HG03460 (cell line): Measurements from ENCODE around the gene ANXA2R.
A peak's percentile ranks its signal among the peaks of the same experiment; 100 is the strongest.
"Not testable (repeated sequence)": the region's sequence is repeated elsewhere in the genome, so short reads cannot be mapped to it uniquely, and the experiment has no call there.

ENCODE experiments used
- ATAC-seq: cut with Tn5 transposase; IDR thresholded peaks from one replicate; pipeline ENCODE4 v1.9.1; 2021; ENCODE audit not compliant: unreplicated experiment

ANXA2R gene

GRCh38 chr5:43061352-43062075, 21.4 kb upstream of the ANXA2R start:
- ATAC-seq = no peak

GRCh38 chr5:43060020-43060419, 19.9 kb upstream of the ANXA2R start:
- not testable (repeated sequence) for ATAC-seq

GRCh38 chr5:43055098-43055497, 15.0 kb upstream of the ANXA2R start:
- not testable (repeated sequence) for ATAC-seq

GRCh38 chr5:43051684-43052083, 11.6 kb upstream of the ANXA2R start:
- ATAC-seq = no peak

GRCh38 chr5:43050384-43050783, 10.3 kb upstream of the ANXA2R start:
- no peak for ATAC-seq

GRCh38 chr5:43049236-43049635, 9.1 kb upstream of the ANXA2R start:
- no peak for ATAC-seq

GRCh38 chr5:43046474-43046873, 6.4 kb upstream of the ANXA2R start:
- ATAC-seq = no peak

GRCh38 chr5:43045236-43045635, 5.1 kb upstream of the ANXA2R start:
- ATAC-seq = no peak

- no peak for ATAC-seq
Measured at GRCh38 chr5:43044181-43044914, 4.2 kb upstream of the ANXA2R start.

GRCh38 chr5:43043400-43043756, 3.3 kb upstream of the ANXA2R start:
- no peak for ATAC-seq

- peak; percentile 28 for ATAC-seq
Measured at GRCh38 chr5:43042626-43043399, 2.7 kb upstream of the ANXA2R start.

GRCh38 chr5:43042176-43042625, 2.1 kb upstream of the ANXA2R start:
- peak; percentile 29 for ATAC-seq

GRCh38 chr5:43041669-43042175, 1.6 kb upstream of the ANXA2R start:
- peak; percentile 17 for ATAC-seq

GRCh38 chr5:43041110-43041668, 1.1 kb upstream of the ANXA2R start:
- no peak for ATAC-seq

GRCh38 chr5:43039471-43040286, 440 bp downstream of the ANXA2R start:
- no peak for ATAC-seq

GRCh38 chr5:43039152-43039470, 1.0 kb downstream of the ANXA2R start:
- no peak for ATAC-seq

- no peak for ATAC-seq
Measured at GRCh38 chr5:43038496-43038989, 1.6 kb downstream of the ANXA2R start.

- ATAC-seq = no peak
Measured at GRCh38 chr5:43037636-43038495, 2.3 kb downstream of the ANXA2R start.

GRCh38 chr5:43036856-43037635, 3.1 kb downstream of the ANXA2R start:
- no peak for ATAC-seq
